Measurements from ENCODE around the gene MAX. TPM values are rescaled to one million over a fixed set of nuclear protein-coding genes. Genes with fewer than 3 reads are reported as not detected.

The MAX gene
- total RNA-seq, 1 experiment from 2014 or later = 72.9 TPM

- Histone ChIP-seq H3K9ac (ENCODE audit: extremely low read depth, insufficient read length, low read length) (no peak overlapping the region), H3K79me2 (ENCODE audit: insufficient read depth, low read length) (no peaks in the 10 kb centered on the region), H3K27ac (ENCODE audit: insufficient read length, low read depth, low read length) (no peak overlapping the region), H3K9me3 (ENCODE audit: control insufficient read depth, low read depth, low read length) (no peaks in the 10 kb centered on the region), H3K4me2 (ENCODE audit: insufficient read depth, insufficient read length, low read length) (no peak overlapping the region), H2BK12ac (ENCODE audit: insufficient read length, low read depth, low read length) (no peak overlapping the region), H3K4me1 (ENCODE audit: insufficient read depth, low read length) (no peaks in the 10 kb centered on the region), H2BK5ac (ENCODE audit: insufficient read length, low read length) (no peak overlapping the region), H3K79me1 (ENCODE audit: insufficient read depth, low read depth, low read length, poor library complexity, severe bottlenecking) (no peaks in the 10 kb centered on the region), H2AFZ (ENCODE audit: low read length) (no peak overlapping the region), H3K18ac (ENCODE audit: insufficient read length, low read depth, low read length) (no peak overlapping the region), H3K14ac (ENCODE audit: insufficient read depth, low read length) (no peak overlapping the region), H4K20me1 (ENCODE audit: control insufficient read depth, insufficient read depth, insufficient read length) (no peaks in the 10 kb centered on the region), H3K23me2 (ENCODE audit: insufficient read length, low read depth, low read length, poor library complexity, severe bottlenecking) (no peaks in the 10 kb centered on the region), H3T11ph (ENCODE audit: low read length) (no peak overlapping the region), H2AK5ac (ENCODE audit: insufficient read length, low read length) (no peak overlapping the region), H3K56ac (ENCODE audit: insufficient read length, low read depth, low read length) (no peak overlapping the region), H3K23ac (ENCODE audit: insufficient read length, low read depth, low read length) (no peak overlapping the region), H2BK120ac (ENCODE audit: low read depth, low read length, poor library complexity, severe bottlenecking) (no peak overlapping the region), H3K27me3 (ENCODE audit: insufficient read depth, low read length) (no peaks in the 10 kb centered on the region), H4K91ac (ENCODE audit: insufficient read length, low read depth, low read length) (no peak overlapping the region), H4K8ac (replicated peaks; ENCODE audit: insufficient read length, low read depth, low read length) (no peak overlapping the region), H4K5ac (ENCODE audit: insufficient read length, low read depth, low read length) (no peak overlapping the region), H2BK20ac (ENCODE audit: low read depth, low read length, poor library complexity, severe bottlenecking) (no peak overlapping the region), H2BK15ac (ENCODE audit: low read depth, low read length) (no peak overlapping the region), H3K4ac (ENCODE audit: low read depth, low read length) (no peak overlapping the region)
- no peak for DNase-seq
- Mint-ChIP-seq H3K9me3 (no peaks in the 10 kb centered on the region), H3K4me3 (no peak overlapping the region), H3K36me3 (ENCODE audit: insufficient read depth in 1 of 3, low read depth in 3 of 3) (peaks cover 4 to 30% (median 27%) of the 10 kb centered on the region in 3 experiments; a peak in 6 of 7 replicates), H3K27me3 (ENCODE audit: low read depth) (no peaks in the 10 kb centered on the region), H3K4me1 (no peaks in the 10 kb centered on the region), H3K27ac (no peak overlapping the region)
- WGBS (ENCODE audit: extremely low coverage, insufficient read length, low lambda C conversion rate) = no CpG with 5 or more reads among the region's 4 CpGs
- TF ChIP-seq, protein P1, sequence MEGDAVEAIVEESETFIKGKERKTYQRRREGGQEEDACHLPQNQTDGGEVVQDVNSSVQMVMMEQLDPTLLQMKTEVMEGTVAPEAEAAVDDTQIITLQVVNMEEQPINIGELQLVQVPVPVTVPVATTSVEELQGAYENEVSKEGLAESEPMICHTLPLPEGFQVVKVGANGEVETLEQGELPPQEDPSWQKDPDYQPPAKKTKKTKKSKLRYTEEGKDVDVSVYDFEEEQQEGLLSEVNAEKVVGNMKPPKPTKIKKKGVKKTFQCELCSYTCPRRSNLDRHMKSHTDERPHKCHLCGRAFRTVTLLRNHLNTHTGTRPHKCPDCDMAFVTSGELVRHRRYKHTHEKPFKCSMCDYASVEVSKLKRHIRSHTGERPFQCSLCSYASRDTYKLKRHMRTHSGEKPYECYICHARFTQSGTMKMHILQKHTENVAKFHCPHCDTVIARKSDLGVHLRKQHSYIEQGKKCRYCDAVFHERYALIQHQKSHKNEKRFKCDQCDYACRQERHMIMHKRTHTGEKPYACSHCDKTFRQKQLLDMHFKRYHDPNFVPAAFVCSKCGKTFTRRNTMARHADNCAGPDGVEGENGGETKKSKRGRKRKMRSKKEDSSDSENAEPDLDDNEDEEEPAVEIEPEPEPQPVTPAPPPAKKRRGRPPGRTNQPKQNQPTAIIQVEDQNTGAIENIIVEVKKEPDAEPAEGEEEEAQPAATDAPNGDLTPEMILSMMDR (conservative IDR thresholded peaks at IDR 0.05) = no peak
Measured at GRCh38 chr14:65035049-65035448, 67.3 kb downstream of the MAX start.
